ENCODE data around the gene ZNF609.
"Not testable (repeated sequence)": the region's sequence is repeated elsewhere in the genome, so short reads cannot be mapped to it uniquely, and the experiment has no call there.

ZNF609 gene

DNA sequence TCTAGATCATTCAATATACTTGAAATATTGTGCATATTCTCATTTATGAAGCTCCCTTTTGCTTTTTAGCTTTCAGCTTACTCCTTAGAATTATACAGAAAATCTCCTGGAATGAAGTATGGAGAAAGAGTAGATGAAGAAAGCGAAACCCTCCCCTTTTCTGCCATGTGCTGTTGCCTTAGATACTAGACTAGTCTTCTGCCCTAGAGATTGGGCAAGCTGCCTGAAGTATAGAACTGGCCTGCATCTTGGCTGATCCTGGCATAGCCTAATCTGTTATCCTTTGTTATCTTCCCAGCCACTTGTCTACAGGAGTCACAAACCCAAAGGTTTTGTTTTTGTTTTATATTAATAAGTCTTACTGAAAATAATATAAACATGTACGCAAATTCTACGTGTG, 176.2 kb downstream of the ZNF609 start:
- no peak overlapping the region for H3K4me3 ChIP-seq (ENCODE audit: low read length)
- DNase-seq (ENCODE audit: low read depth), result no peak
- TF ChIP-seq, protein P1, sequence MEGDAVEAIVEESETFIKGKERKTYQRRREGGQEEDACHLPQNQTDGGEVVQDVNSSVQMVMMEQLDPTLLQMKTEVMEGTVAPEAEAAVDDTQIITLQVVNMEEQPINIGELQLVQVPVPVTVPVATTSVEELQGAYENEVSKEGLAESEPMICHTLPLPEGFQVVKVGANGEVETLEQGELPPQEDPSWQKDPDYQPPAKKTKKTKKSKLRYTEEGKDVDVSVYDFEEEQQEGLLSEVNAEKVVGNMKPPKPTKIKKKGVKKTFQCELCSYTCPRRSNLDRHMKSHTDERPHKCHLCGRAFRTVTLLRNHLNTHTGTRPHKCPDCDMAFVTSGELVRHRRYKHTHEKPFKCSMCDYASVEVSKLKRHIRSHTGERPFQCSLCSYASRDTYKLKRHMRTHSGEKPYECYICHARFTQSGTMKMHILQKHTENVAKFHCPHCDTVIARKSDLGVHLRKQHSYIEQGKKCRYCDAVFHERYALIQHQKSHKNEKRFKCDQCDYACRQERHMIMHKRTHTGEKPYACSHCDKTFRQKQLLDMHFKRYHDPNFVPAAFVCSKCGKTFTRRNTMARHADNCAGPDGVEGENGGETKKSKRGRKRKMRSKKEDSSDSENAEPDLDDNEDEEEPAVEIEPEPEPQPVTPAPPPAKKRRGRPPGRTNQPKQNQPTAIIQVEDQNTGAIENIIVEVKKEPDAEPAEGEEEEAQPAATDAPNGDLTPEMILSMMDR (conservative IDR thresholded peaks at IDR 0.05; ENCODE audit: low read depth, low read length), result no peak

DNA sequence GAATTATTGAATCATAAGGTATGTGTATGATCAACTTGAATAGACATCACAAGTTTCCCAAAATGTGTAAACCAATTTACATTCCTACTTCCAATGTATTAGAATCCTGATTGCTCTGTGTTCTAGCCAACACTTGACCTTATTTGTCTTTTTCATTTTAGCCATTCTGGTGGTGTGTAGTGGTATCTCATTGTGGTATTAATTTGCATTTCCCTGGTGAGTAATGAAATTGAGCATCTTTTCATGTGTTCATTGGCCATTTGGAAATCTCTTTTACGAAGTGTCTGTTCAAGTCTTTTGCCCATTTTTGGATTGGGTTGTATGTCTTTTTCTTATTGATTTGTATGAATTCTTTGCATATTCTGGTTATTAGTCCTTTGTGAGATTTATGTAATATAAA, 177.0 kb downstream of the ZNF609 start:
- TF ChIP-seq, protein P1 (conservative IDR thresholded peaks at IDR 0.05; ENCODE audit: low read depth, low read length), result no peak
- no peak overlapping the region for H3K4me3 ChIP-seq (ENCODE audit: low read length)
- no peak for DNase-seq (ENCODE audit: low read depth)

DNA sequence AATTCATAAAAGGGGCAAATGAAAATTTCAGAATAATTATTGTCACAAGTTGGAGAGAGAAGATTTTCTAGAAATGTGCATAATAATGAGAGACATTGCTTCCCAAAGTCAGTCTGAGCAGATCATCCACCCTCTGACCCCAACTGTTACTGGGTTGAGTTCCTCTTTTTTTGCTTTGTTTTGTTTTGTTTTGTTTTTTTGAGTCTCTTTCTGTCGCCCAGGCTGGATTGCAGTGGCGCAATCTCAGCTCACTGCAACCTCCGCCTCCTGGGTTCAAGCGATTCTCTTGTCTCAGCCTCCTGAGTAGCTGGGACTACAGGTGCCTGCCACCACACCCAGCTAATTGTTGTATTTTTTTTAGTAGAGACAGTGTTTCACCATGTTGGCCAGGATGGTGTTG, 179.4 kb downstream of the ZNF609 start:
- not testable (repeated sequence) for DNase-seq (ENCODE audit: low read depth); H3K4me3 ChIP-seq (ENCODE audit: low read length)

- TF ChIP-seq, protein P1 (conservative IDR thresholded peaks at IDR 0.05; ENCODE audit: low read depth, low read length), result no peak
- DNase-seq (ENCODE audit: low read depth), result no peak
- H3K4me3 ChIP-seq (ENCODE audit: low read length), result no peak overlapping the region
Measured at GRCh38 chr15:64640146-64640871, 179.9 kb downstream of the ZNF609 start.

DNA sequence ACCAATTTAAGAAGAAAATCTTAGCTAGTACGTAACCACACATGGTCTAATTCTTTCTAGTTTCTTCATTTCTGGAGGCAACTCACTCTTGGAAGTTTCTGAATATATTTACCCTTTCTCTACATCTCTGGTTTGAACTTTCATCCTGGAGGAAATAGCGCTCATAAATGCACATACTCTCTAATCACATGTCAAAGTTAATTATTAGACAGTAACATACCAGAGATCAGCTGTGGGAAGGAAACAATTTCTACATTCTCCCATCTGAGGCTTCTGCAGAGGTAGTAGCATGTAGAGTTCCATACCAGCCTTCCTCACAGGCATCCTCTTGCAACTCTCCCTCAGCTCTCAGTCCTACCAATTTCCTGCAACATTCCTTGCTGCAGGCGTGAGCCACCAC, 182.5 kb downstream of the ZNF609 start:
- H3K4me3 ChIP-seq (ENCODE audit: low read length), result no peak overlapping the region
- TF ChIP-seq, protein P1 (conservative IDR thresholded peaks at IDR 0.05; ENCODE audit: low read depth, low read length), result no peak
- DNase-seq (ENCODE audit: low read depth), result no peak

- TF ChIP-seq, protein P1 (conservative IDR thresholded peaks at IDR 0.05; ENCODE audit: low read depth, low read length), result no peak
- no peak for DNase-seq (ENCODE audit: low read depth)
- no peak overlapping the region for H3K4me3 ChIP-seq (ENCODE audit: low read length)
Measured at GRCh38 chr15:64643685-64644084, 183.3 kb downstream of the ZNF609 start.

- DNase-seq (ENCODE audit: low read depth); H3K4me3 ChIP-seq (ENCODE audit: low read length): not testable (repeated sequence)
Measured at GRCh38 chr15:64644811-64645210, 184.4 kb downstream of the ZNF609 start.

DNA sequence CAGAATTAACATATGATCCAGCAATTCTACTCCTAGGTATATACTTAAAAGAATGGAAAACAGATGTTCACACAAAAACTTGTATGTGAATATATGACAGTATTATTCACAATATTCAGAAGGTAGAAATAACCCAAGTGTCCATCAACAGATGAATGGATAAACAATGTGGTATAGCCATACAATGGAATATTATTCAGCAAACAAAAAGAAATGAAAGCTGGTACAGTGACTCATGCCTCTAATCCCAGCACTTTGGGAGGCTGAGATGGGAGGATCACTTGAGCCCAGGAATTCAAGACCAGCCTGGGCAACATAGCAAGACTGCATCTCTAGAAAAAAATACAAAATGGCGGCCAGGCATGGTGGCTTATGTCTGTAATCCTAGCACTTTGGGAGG, 185.6 kb downstream of the ZNF609 start:
- H3K4me3 ChIP-seq (ENCODE audit: low read length), result no peak overlapping the region

More for the DNA sequence above, 185.6 kb downstream of the ZNF609 start:
- DNase-seq (ENCODE audit: low read depth), result no peak
- TF ChIP-seq, protein P1 (conservative IDR thresholded peaks at IDR 0.05; ENCODE audit: low read depth, low read length), result no peak
